Measurements from ENCODE around the gene LHX6. TPM values are rescaled to one million over a fixed set of nuclear protein-coding genes. Genes with fewer than 3 reads are reported as not detected.
A peak's percentile ranks its signal among the peaks of the same experiment; 100 is the strongest.

Gene LHX6
- total and polyA plus RNA-seq, 2 donors from 2014 or later = 0.82 to 4.9 TPM

DNA sequence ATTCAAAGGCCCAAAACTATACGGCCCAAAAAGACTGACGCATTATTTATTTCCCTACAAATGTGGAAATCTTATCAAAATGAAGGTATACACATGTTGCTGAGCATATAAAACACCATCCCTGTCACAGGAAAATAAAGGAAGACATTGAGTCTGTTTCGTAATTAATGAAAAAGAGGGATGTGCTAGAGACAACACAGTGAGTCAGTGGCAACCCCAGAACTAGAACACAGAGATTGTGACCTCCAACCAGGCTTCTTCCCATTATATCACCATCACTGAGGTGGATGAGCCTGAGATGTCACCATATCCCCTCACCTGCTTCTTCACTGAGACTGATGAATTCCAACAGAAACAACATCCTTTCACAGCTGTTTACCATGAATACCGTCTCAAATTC, 73.0 kb downstream of the LHX6 start:
- H3K27ac ChIP-seq (ENCODE audit: low read depth in 2 of 2, low read length in 2 of 2) = no peak overlapping the region
- no peaks in the 10 kb centered on the region for H3K27me3 ChIP-seq (ENCODE audit: control insufficient read depth, insufficient read depth, low read length)
- no peak for FAIRE-seq
- intact Hi-C loops (cut with DNase I) = no loop called here
- no peaks in the 10 kb centered on the region for H3K9me3 ChIP-seq (ENCODE audit: control insufficient read depth in 2 of 3, insufficient read depth in 1 of 3, low read length in 3 of 3)
- H3K36me3 ChIP-seq (ENCODE audit: control insufficient read depth in 2 of 3, insufficient read depth in 3 of 3, low read length in 3 of 3) = peaks cover 0 to 13% (median 6%) of the 10 kb centered on the region in 3 donors
- peaks cover 0 to 9% (median 0%) of the 10 kb centered on the region in 3 donors for H3K4me1 ChIP-seq (ENCODE audit: control insufficient read depth in 2 of 3, insufficient read depth in 2 of 3, low read depth in 1 of 3, low read length in 3 of 3)
- no peak for DNase-seq
- TF ChIP-seq, protein P1, sequence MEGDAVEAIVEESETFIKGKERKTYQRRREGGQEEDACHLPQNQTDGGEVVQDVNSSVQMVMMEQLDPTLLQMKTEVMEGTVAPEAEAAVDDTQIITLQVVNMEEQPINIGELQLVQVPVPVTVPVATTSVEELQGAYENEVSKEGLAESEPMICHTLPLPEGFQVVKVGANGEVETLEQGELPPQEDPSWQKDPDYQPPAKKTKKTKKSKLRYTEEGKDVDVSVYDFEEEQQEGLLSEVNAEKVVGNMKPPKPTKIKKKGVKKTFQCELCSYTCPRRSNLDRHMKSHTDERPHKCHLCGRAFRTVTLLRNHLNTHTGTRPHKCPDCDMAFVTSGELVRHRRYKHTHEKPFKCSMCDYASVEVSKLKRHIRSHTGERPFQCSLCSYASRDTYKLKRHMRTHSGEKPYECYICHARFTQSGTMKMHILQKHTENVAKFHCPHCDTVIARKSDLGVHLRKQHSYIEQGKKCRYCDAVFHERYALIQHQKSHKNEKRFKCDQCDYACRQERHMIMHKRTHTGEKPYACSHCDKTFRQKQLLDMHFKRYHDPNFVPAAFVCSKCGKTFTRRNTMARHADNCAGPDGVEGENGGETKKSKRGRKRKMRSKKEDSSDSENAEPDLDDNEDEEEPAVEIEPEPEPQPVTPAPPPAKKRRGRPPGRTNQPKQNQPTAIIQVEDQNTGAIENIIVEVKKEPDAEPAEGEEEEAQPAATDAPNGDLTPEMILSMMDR (IDR thresholded peaks at IDR 0.05; ENCODE audit: borderline replicate concordance, extremely low read depth, insufficient read depth) = no peak
- peak overlapping the region in 1 of 3 donors; percentile 6 for H3K4me3 ChIP-seq (ENCODE audit: low read length in 3 of 3)
- no peak overlapping the region for H3K9ac ChIP-seq (ENCODE audit: low read length in 3 of 3)

Other genes starting within 250 kb of the LHX6 start
- gene TTLL11, start 135.6 kb downstream of the LHX6 start, total RNA-seq = 10.0 TPM
- gene TTLL11, start 135.6 kb downstream of the LHX6 start, polyA plus RNA-seq (ENCODE audit: insufficient read depth, low read depth, low replicate concordance) = 2.3 TPM
- gene NDUFA8, start 69.2 kb downstream of the LHX6 start, total RNA-seq = 42.5 TPM
- gene NDUFA8, start 69.2 kb downstream of the LHX6 start, polyA plus RNA-seq (ENCODE audit: insufficient read depth, low read depth, low replicate concordance) = 264 TPM
- gene MORN5, start 69.0 kb downstream of the LHX6 start, total RNA-seq = 1.6 TPM
- 5.6 TPM for gene MORN5, start 69.0 kb downstream of the LHX6 start, polyA plus RNA-seq (ENCODE audit: insufficient read depth, low read depth, low replicate concordance)
- 18.5 TPM for gene RBM18, start 35.9 kb upstream of the LHX6 start, total RNA-seq
- 17.5 TPM for gene RBM18, start 35.9 kb upstream of the LHX6 start, polyA plus RNA-seq (ENCODE audit: insufficient read depth, low read depth, low replicate concordance)
- gene MRRF, start 35.9 kb upstream of the LHX6 start, total RNA-seq = 44.9 TPM
- 38.8 TPM for gene MRRF, start 35.9 kb upstream of the LHX6 start, polyA plus RNA-seq (ENCODE audit: insufficient read depth, low read depth, low replicate concordance)
- 9.4 TPM for gene PTGS1, start 142.1 kb upstream of the LHX6 start, total RNA-seq
- 3.5 TPM for gene PTGS1, start 142.1 kb upstream of the LHX6 start, polyA plus RNA-seq (ENCODE audit: insufficient read depth, low read depth, low replicate concordance)
- gene OR1J1, start 249.0 kb upstream of the LHX6 start, total RNA-seq = not detected
- not detected for gene OR1J1, start 249.0 kb upstream of the LHX6 start, polyA plus RNA-seq (ENCODE audit: insufficient read depth, low read depth, low replicate concordance)

Data from kidney (tissue), 14 donors.